ENCODE measurements around the gene SCYGR6. TPM values are rescaled to one million over a fixed set of nuclear protein-coding genes. Genes with fewer than 3 reads are reported as not detected.

SCYGR6 gene
- total RNA-seq, 1 donor from 2014 or later: not detected

DNA sequence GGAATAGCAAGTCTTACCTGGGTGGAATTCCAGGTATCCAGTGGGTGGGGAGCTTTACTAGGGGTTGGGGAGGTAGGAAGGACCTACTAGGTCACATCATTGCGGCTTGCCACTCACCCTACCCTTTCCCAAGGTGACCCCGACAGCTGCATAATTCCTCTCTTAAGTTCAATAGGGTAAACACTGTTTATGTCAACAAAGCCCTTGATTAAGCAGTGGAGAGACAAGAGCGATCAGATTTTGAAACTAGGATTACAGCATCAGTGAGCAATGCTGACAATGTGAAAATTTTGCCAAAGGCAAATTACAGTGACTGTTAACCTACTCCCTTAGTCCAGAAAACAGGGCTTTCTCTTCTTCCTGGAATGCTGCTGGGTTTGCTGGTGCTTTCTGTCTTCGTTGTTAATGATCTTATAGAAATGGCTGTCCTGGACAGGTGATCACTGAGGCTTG lies 21.3 kb downstream of the SCYGR6 start:
- no peaks in the 10 kb centered on the region for H3K4me1 Mint-ChIP-seq (ENCODE audit: low read depth)
- DNase-seq (ENCODE audit: low spot score): no peak
- no peak overlapping the region for H3K4me3 Mint-ChIP-seq (ENCODE audit: low read depth)
- no peaks in the 10 kb centered on the region for H3K36me3 Mint-ChIP-seq (ENCODE audit: low read depth)
- no peaks in the 10 kb centered on the region for H3K9me3 Mint-ChIP-seq
- no peak overlapping the region for H3K27ac Mint-ChIP-seq
- intact Hi-C loops (cut with micrococcal nuclease): no loop called here
- no peaks in the 10 kb centered on the region for H3K27me3 Mint-ChIP-seq (ENCODE audit: low read depth)

DNA sequence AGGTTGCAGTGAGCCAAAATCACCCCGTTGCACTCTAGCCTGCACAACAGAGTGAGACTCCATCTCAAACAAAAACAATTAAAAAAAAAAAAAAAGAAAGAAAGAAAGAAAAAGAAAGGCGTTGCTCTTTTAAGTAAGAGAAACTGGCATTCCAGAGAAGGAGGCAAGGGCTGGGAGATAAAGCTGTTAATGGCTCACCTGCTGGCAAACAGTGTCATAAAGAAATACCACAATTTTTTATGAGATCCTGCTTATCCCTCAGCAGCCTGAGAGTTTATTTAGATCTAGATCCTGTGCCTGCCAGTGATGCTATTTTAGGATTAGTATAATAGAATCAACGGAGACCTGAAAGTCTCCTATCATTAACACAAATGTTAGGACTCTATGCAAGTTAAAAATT lies 23.0 kb downstream of the SCYGR6 start:
- DNase-seq (ENCODE audit: low spot score): no peak
- Mint-ChIP-seq H3K36me3 (ENCODE audit: low read depth) (no peaks in the 10 kb centered on the region), H3K27ac (no peak overlapping the region), H3K4me3 (ENCODE audit: low read depth) (no peak overlapping the region), H3K4me1 (ENCODE audit: low read depth) (no peaks in the 10 kb centered on the region), H3K27me3 (ENCODE audit: low read depth) (no peaks in the 10 kb centered on the region), H3K9me3 (no peaks in the 10 kb centered on the region)
- intact Hi-C loops (cut with micrococcal nuclease): no loop called here

DNA sequence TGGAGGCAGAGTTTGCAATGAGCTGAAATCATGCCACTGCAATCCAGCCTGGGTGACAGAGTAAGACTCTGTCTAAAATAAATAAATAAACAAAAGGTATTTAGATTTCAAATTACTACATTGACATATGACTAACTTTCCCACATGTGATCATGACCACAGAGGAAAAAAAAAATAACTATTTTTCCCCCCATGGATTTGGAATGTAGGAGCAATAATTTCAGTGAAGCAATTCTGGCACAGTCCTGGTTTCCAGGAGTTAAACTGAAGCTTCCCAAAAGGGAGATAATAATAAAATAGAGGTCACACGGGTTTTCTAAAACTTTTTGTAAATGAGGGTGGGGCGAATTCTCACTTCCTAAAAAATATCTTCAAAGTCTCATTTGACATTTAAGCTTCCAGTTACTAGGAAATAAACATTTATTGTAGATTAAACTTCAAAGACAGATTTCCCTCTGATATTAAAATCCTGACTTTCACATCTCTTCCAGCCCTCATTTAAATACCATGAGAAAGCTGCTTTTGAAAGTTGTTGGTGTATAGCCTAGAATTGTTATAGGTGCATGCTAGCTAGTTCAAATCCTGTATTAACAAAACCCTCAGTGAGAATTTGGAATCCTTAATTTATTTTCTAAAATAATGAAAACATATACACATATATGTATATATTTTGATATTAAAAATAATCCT lies 27.4 kb downstream of the SCYGR6 start:
- intact Hi-C loops (cut with micrococcal nuclease): no loop called here
- DNase-seq (ENCODE audit: low spot score): no peak
- Mint-ChIP-seq H3K27me3 (ENCODE audit: low read depth) (peaks cover under 1% of the 10 kb centered on the region), H3K4me3 (ENCODE audit: low read depth) (no peak overlapping the region), H3K4me1 (ENCODE audit: low read depth) (no peaks in the 10 kb centered on the region), H3K27ac (no peak overlapping the region), H3K36me3 (ENCODE audit: low read depth) (no peaks in the 10 kb centered on the region), H3K9me3 (no peaks in the 10 kb centered on the region)

DNA sequence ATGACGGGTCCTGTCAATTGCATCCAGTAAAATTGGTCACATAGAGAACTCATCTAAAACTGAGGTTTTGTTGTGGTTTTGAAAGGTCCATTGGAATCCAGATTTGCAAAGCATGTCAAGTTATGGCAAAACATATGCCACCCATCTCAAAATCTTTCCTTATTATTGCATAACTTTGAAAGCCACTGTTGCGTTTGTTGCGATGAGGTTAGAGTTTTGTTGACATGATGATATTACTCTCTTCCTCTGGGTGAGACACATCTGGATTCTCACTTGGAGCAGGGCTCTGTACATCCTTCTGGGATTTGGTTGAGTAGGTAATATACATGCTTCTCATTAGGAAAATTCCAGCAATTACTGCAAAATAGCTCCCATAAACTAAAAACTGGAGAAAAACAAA lies 37.4 kb downstream of the SCYGR6 start:
- Mint-ChIP-seq H3K36me3 (ENCODE audit: low read depth) (no peaks in the 10 kb centered on the region), H3K4me3 (ENCODE audit: low read depth) (no peak overlapping the region), H3K4me1 (ENCODE audit: low read depth) (no peaks in the 10 kb centered on the region), H3K27me3 (ENCODE audit: low read depth) (peaks cover 2% of the 10 kb centered on the region), H3K9me3 (no peaks in the 10 kb centered on the region), H3K27ac (no peak overlapping the region)
- no peak for DNase-seq (ENCODE audit: low spot score)
- intact Hi-C loops (cut with micrococcal nuclease): no loop called here

DNA sequence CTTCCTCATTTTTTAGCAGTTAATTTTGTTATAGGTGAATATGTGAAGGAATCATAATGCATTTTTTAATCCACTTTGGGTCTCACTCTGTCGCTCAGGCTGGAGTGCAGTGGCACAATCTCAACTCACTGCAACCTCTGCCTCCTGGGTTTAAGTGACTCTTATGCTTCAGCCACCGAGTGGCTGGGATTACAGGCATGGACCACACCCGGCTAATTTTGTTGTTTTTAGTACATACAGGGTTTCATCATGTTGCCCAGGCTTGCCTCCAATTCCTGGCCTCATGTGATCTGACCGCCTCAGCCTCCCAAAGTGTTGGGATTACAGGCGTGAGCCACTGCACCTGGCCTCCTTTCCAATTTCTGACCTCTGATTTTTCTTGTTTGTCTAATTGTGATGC lies 40.3 kb downstream of the SCYGR6 start:
- DNase-seq (ENCODE audit: low spot score): no peak
- no peaks in the 10 kb centered on the region for H3K36me3 Mint-ChIP-seq (ENCODE audit: low read depth)
- no peaks in the 10 kb centered on the region for H3K27me3 Mint-ChIP-seq (ENCODE audit: low read depth)
- H3K4me3 Mint-ChIP-seq (ENCODE audit: low read depth): no peak overlapping the region
- H3K4me1 Mint-ChIP-seq (ENCODE audit: low read depth): no peaks in the 10 kb centered on the region
- H3K27ac Mint-ChIP-seq: no peak overlapping the region
- no peaks in the 10 kb centered on the region for H3K9me3 Mint-ChIP-seq
- intact Hi-C loops (cut with micrococcal nuclease): no loop called here

DNA sequence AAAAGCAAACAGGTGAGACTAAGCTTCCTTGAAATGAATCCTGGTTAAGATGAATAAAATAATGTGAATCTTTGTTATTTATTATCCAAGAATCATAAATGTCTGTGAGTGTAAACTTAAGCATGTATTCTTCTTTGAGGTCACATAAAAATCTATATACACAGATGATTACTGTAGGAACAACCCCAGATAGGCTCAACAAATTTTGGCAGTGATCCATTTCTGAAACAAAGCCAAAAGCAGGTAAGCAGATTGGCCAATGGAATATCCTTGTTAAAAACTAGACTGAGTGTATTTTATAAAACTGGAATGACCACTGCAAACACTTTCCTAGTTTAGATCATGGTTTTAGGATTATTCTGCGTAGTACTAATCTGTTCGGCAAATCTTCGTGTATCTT lies 46.6 kb downstream of the SCYGR6 start:
- H3K9me3 Mint-ChIP-seq: no peaks in the 10 kb centered on the region
- intact Hi-C loops (cut with micrococcal nuclease): no loop called here

DNA sequence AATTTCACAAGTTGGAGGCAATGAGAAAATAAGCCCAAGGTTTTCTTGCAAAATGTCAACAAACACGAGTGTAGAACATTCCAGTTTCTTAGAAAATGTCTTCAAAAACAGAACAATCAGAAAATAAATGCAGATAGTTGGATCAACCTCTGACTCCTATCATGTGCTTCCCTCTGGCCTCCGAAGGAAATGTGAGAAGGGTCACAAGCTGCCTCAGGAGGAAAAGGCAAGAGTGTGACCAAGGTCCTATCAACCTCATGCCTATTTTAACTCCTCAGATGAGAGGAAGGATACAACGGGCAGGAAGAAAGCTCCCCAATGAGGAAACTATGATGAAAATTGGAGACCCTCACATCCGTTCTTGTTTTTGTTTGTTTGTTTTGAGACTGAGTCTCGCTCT lies 50.1 kb downstream of the SCYGR6 start:
- no peak for DNase-seq (ENCODE audit: low spot score)

More for the DNA sequence above, 46.6 kb downstream of the SCYGR6 start:
- Mint-ChIP-seq H3K4me1 (ENCODE audit: low read depth) (no peaks in the 10 kb centered on the region), H3K27me3 (ENCODE audit: low read depth) (no peaks in the 10 kb centered on the region), H3K4me3 (ENCODE audit: low read depth) (no peak overlapping the region), H3K36me3 (ENCODE audit: low read depth) (no peaks in the 10 kb centered on the region), H3K27ac (no peak overlapping the region)
- no peak for DNase-seq (ENCODE audit: low spot score)

More for the DNA sequence above, 50.1 kb downstream of the SCYGR6 start:
- no peaks in the 10 kb centered on the region for H3K36me3 Mint-ChIP-seq (ENCODE audit: low read depth)
- no peaks in the 10 kb centered on the region for H3K4me1 Mint-ChIP-seq (ENCODE audit: low read depth)
- H3K27ac Mint-ChIP-seq: no peak overlapping the region
- H3K27me3 Mint-ChIP-seq (ENCODE audit: low read depth): peaks cover 5% of the 10 kb centered on the region
- intact Hi-C loops (cut with micrococcal nuclease): no loop called here
- H3K4me3 Mint-ChIP-seq (ENCODE audit: low read depth): no peak overlapping the region
- H3K9me3 Mint-ChIP-seq: no peaks in the 10 kb centered on the region

Other genes starting within 250 kb of the SCYGR6 start
- gene SCYGR2, start 125.9 kb downstream of the SCYGR6 start, total RNA-seq: not detected in 2 replicates
- gene SCYGR3, start 109.9 kb downstream of the SCYGR6 start, total RNA-seq: not detected in 2 replicates
- gene SCYGR4, start 107.3 kb downstream of the SCYGR6 start, total RNA-seq: not detected in 2 replicates
- gene SCYGR5, start 58.0 kb downstream of the SCYGR6 start, total RNA-seq: not detected in 2 replicates
- not detected in 2 replicates for gene SLC19A3, start 6.7 kb downstream of the SCYGR6 start, total RNA-seq
- gene SCYGR7, start 3.6 kb upstream of the SCYGR6 start, total RNA-seq: not detected in 2 replicates
- gene SCYGR8, start 21.1 kb upstream of the SCYGR6 start, total RNA-seq: not detected in 2 replicates
- gene CCL20, start 89.1 kb upstream of the SCYGR6 start, total RNA-seq: 1.4 and 2.0 TPM in 2 replicates
- not detected in 2 replicates for gene DAW1, start 146.9 kb upstream of the SCYGR6 start, total RNA-seq

Data from activated T-helper 2 cell treated with anti-CD3 and anti-CD28 coated beads, Interferon-gamma antibody, Interleukin-2, Interleukin-4, amounts not matched to agents 10 μg/mL and 5 μg/mL and 100 μg/mL, durations not matched to agents 14 hours and 24 hours and 36 hours (primary cell).